Right atrium auricular region (tissue), 2 donors: Measurements from ENCODE around the gene CDNF. TPM values are rescaled to one million over a fixed set of nuclear protein-coding genes. Genes with fewer than 3 reads are reported as not detected.
A peak's percentile ranks its signal among the peaks of the same experiment; 100 is the strongest.
"Not testable (repeated sequence)": the region's sequence is repeated elsewhere in the genome, so short reads cannot be mapped to it uniquely, and the experiment has no call there.

Experiments used
- DNase-seq: peaks from one replicate; pipeline ENCODE4 v3.0.0-alpha.2; 2019; ENCODE audit warnings: low spot score
- H3K27ac ChIP-seq, 2 donors: fragments of 200-600 bp; sonication (generic); 1 replicate in 1 of 2; 2 replicates in 1 of 2; pipeline ENCODE4 v1.5.1; 2016 to 2019
- H3K27me3 ChIP-seq, 2 donors: fragments of 200-600 bp; sonication (generic); one replicate each; pipeline versions ENCODE4 v1.5.1 to v1.6.0; 2017 to 2019
- H3K36me3 ChIP-seq: fragments of 200-600 bp; sonication (generic); one replicate; pipeline ENCODE4 v1.5.1; 2016
- H3K4me1 ChIP-seq, 2 donors: fragments of 200-600 bp; sonication (generic); one replicate each; pipeline versions ENCODE4 v1.5.1 to v1.6.0; 2017 to 2019
- H3K4me3 ChIP-seq, 2 donors: fragments of 200-600 bp; sonication (generic); 1 replicate in 1 of 2; 2 replicates in 1 of 2; pipeline ENCODE4 v1.5.1; 2017 to 2019; ENCODE audit warnings: mild to moderate bottlenecking in 1 of 2, moderate library complexity in 1 of 2
- H3K9me3 ChIP-seq, 2 donors: fragments of 200-600 bp; sonication (generic); one replicate each; pipeline ENCODE4 v1.5.1; 2019
- CTCF ChIP-seq, 2 donors: fragments of 200-600 bp; sonication (generic); IDR thresholded peaks; one replicate each; pipeline ENCODE4 v1.5.1; 2019; ENCODE audit warnings: antibody characterized with exemption in 2 of 2
- total RNA-seq, 2 donors: library from RNA; depleted of rRNA; stranded (reverse); fragments of >200 nt; gene quantifications; one replicate each; pipeline ENCODE4 v1.1.0, GENCODE V29; 2016

The CDNF gene
- total RNA-seq, 2 donors from 2014 or later, result 1.1 to 3.3 TPM

DNA sequence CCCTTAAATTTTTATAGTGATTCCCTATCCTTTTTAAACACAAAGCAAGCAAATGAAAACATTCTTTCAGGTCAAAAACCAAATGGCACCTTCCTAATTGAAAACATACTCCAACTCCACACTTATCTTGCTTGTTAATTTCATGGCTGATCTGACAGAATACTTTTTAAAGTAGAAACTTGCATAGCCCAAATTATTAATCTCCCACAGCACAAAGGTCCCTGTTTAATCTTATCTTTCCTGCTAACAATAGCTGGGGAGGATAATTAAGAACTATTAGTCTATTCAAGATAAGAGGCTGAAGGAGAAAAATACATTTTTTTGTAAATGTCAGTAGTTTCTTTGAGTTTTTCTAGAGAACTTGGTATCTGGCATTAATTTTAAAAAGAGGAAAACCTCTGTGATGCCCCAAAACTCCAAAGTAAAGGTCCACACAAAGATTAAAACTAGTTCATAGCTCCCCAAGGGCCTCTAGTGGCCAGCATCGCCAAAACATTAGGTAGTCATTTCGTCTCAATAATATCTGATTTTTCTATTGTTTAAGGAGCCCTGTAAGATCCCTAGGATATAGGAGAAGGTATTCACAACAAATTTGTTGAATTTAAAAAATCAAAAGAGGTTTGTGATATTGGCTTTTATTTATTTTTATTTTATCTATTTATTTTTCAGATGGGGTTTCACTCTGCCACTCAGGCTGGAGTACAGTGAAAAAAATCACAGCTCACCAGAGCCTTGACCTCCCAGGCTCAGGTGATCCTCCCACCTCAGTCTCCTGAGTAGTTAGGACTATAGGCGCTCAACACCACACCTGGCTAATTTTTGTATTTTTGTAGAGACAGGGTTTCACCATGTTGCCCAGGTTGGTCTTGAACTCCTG is 14.7 kb downstream of the CDNF start:
- peak; percentile 17 to 63 for TF ChIP-seq CTCF (IDR thresholded peaks at IDR 0.05)
- Histone ChIP-seq H3K9me3 (no peaks in the 10 kb centered on the region), H3K4me3 (no peak overlapping the region), H3K4me1 (no peaks in the 10 kb centered on the region), H3K27ac (no peak overlapping the region), H3K27me3 (no peaks in the 10 kb centered on the region), H3K36me3 (no peaks in the 10 kb centered on the region)
- DNase-seq, result no peak

DNA sequence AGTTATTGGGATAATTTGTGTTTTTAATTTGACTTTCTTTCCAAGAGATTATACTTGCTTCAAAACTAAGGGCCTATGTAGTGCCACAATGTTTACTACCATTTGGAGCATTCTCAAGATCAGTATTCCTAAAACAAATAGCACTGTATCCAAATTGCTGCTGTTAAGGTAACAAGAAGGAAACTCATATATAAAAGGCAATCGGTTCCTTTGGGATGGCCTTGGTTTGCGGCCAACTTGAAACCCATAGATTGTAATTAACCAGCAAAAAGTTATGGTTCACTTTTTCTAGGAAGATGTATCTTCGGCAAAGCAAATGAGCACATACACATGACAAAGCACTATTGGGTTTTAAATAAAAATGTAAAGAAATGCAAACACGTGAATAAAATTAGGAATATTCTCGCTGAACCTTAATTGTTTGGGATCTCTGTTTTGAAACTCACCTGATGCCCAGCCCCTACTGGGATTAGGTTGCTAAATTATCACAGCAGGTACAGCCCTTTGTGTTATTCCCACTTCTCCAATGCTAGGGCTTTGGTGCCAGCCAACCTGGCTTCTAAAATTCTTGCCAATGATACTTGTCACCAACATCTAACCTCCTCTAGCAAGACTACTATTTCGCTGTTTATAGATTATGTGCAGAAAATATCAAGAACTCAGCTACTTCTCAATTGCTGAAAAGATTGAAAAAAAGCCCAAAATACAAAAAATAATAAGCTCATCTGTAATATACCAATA is 16.0 kb downstream of the CDNF start:
- no peaks in the 10 kb centered on the region for H3K27me3 ChIP-seq
- H3K36me3 ChIP-seq, result no peaks in the 10 kb centered on the region
- no peak for TF ChIP-seq CTCF (IDR thresholded peaks at IDR 0.05)
- H3K4me3 ChIP-seq, result no peak overlapping the region
- no peak overlapping the region for H3K27ac ChIP-seq
- no peaks in the 10 kb centered on the region for H3K9me3 ChIP-seq
- DNase-seq, result no peak
- no peaks in the 10 kb centered on the region for H3K4me1 ChIP-seq

GRCh38 chr10:14820775-14821154 is 17.1 kb downstream of the CDNF start:
- Histone ChIP-seq H3K4me3 (no peak overlapping the region), H3K4me1 (no peaks in the 10 kb centered on the region), H3K27ac (no peak overlapping the region), H3K27me3 (no peaks in the 10 kb centered on the region), H3K36me3 (no peaks in the 10 kb centered on the region), H3K9me3 (no peaks in the 10 kb centered on the region)
- DNase-seq, result no peak
- no peak for TF ChIP-seq CTCF (IDR thresholded peaks at IDR 0.05)

DNA sequence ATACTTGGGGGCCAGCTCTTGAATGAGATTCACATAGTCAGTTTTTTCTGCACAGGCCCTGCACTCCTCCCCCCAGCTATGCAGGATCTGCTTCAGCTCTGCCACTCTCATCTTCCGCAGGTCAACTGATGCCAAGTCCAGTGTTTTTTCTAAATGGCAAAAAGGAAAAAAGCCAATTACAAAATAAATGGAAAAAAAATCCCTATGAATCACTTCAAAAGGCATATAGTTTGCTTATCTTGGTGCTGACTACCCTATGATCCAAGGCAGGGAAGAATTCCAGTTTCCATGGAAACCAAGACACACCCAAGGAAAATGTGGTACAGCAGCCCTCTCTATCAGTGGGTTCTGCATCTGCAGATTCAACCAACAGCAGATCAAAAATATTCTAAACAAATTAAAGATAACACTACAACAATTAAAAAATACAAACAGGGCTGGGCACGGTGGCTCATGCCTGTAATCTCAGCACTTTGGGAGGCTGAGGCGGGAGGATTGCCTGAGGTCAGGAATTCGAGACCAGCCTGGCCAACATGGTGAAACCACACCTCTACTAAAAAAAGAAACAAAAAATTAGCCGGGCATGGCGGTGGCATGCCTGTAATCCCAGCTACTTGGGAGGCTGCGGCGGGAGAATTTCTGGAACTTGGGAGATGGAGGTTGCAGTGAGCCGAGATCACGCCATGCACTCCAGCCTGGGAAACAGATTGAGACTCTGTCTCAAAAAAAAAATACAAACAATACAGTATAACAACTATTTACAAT is 17.6 kb downstream of the CDNF start:
- Histone ChIP-seq H3K4me3 (no peak overlapping the region), H3K36me3 (no peaks in the 10 kb centered on the region), H3K27ac (no peak overlapping the region), H3K27me3 (no peaks in the 10 kb centered on the region), H3K4me1 (no peaks in the 10 kb centered on the region), H3K9me3 (no peaks in the 10 kb centered on the region)
- no peak for TF ChIP-seq CTCF (IDR thresholded peaks at IDR 0.05)
- no peak for DNase-seq

- H3K27me3 ChIP-seq, H3K4me3 ChIP-seq, H3K27ac ChIP-seq, H3K9me3 ChIP-seq, H3K36me3 ChIP-seq, H3K4me1 ChIP-seq, DNase-seq: not testable (repeated sequence)
These were observed 21.1 kb downstream of the CDNF start for GRCh38 chr10:14816717-14817116.

GRCh38 chr10:14815681-14816080 is 22.2 kb downstream of the CDNF start:
- Histone ChIP-seq H3K27me3 (no peaks in the 10 kb centered on the region), H3K9me3 (no peaks in the 10 kb centered on the region), H3K36me3 (no peaks in the 10 kb centered on the region), H3K4me3 (no peak overlapping the region), H3K4me1 (no peaks in the 10 kb centered on the region), H3K27ac (no peak overlapping the region)
- TF ChIP-seq CTCF (IDR thresholded peaks at IDR 0.05), result no peak
- no peak for DNase-seq
